ENCODE data around the gene OCIAD2.
"Not testable (repeated sequence)": the region's sequence is repeated elsewhere in the genome, so short reads cannot be mapped to it uniquely, and the experiment has no call there.

The OCIAD2 gene, protein sequence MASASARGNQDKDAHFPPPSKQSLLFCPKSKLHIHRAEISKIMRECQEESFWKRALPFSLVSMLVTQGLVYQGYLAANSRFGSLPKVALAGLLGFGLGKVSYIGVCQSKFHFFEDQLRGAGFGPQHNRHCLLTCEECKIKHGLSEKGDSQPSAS

DNA sequence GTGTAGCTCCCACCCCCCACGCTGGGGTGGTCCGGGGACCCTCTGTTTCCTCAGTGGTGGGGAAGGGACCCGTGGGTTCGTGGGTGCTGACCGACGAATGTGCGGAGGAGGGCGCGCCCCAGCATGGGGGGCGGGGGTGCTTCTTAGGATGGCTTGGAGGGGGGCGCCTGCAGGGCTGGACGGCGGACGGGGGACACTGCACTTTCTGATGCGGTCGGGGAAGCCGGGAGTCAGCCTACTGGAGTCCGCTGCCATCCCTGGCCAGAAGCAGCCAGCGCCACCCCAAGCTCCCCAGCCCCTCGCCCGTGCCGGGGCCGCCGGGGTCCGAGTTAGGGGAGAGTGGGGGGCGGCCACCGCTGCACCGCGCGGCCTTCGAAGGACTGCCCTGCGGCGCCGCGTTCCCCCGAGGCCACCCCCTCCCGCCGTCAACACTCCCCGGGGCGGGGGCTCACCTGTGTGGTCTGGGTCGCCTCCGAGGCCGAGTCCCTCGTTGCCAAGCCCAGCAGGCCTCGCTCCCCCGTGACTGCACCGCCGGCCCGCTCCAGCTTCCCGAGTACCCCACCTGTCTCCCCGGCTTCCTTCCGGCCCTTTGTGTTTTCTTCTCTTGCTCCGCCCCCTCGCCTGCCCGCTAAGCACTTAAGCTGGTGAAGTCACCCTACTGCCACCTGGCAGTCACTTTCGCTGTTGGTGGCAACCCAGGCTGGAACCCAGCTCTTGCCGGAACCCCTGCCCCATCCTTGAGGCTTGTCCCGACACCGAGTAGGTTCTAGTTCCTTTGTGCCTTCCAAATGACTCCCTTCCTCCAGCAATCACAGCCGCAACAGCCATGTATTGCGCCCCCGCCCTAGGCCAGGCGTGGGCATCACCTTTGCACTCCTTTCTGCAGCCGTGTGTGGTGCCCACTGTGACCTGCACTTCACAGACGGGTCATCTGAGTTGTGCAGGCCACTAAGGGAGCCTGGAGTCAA, at the start of gene OCIAD2:
Gene OCIAD2, minus strand, starts transcription at position 569 of the 968 bp plus-strand sequence. CDS start 2,225 bp downstream, outside the sequence.
- DNase-seq, result peak; percentile 89 to 95 (median 91)

DNA sequence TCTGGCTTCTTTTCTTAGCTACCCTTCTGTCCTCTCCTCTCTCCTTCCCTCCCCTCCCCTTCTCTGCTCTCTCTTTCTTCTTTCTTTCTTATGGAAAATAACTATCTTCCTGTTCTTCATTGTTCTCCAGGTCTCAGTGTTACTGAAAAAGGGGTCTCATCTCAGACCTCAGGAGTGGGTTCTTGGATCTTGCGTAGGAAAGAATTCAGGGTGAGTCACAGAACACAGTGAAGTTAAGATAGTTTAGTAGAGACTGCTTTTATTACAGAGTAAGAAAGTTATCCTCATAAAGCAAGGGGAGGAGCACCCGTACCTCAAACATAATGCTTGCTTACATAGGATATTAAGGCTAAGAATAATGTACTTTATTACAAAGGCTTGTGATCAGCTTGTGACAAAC, 47.7 kb upstream of the OCIAD2 start:
- no peak for DNase-seq

DNA sequence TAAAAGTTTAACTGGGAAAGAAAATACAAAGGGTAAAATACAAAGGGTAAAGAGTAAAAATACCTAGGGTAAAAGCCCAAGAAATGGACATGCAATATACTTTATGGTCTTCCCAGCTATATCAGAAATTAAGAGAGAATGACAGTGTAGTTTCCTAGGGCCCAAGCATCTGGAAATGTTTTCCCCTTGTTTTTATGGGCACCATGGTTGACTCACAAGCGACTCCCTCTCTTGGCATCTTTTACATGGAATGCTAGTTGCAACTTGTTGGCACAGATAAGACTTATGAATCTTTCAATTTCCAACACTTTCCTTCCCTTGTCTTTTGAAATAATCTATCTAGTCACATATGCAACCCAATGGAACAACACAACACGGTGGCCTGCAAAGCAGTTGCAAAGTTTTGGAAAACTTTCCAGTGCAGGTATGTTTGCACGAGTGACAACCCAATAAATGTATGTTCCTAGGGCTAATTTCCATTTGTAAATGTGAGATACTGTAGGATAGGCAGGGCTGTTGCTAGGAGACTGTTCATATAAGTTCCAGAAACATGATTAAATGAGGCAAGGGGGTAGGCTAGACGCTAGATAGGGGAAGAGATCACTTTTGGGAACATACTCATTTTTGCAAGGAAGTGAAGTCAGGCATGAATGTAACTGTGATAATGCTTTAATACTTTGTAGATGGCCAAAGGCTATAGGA, 43.1 kb upstream of the OCIAD2 start:
- DNase-seq, result no peak

DNA sequence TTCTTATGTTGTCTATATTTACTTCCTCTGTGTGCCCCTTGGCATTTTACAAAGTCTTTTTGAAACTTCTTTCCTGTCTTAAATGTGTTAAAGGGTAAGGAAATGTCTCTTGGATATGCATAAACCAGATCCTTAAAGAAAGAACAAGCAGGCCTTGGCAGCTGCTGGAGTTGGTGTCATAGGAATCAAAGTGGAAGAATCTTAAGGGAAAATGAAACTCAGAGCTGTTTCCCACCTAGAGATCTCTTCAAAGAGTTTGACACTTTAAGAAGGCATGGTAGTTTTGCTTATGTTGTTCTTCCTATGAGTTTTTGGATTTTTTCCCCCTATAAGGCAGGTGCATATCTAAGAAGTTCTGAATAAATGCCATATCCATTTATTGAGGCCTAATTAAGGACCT, 42.5 kb upstream of the OCIAD2 start:
- no peak for DNase-seq

DNA sequence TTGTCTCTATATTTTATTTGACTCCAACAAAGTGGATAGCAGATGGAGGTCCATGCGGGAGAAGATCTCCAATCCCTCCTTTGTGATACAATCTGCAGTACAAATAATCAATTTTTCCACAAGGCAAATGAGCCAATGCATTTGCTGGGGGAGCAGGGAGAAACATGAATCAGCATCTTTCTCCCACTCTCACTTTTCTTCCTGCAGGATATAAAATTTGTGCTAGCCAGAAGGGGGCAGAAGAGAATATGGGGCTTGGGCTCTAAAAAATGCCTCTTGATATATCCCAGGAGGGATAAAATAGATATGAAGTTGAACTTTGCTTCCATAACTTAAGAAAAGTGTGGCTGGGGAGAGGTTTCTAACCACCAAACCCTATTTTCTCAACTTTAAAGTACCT, 41.2 kb upstream of the OCIAD2 start:
- no peak for DNase-seq

DNA sequence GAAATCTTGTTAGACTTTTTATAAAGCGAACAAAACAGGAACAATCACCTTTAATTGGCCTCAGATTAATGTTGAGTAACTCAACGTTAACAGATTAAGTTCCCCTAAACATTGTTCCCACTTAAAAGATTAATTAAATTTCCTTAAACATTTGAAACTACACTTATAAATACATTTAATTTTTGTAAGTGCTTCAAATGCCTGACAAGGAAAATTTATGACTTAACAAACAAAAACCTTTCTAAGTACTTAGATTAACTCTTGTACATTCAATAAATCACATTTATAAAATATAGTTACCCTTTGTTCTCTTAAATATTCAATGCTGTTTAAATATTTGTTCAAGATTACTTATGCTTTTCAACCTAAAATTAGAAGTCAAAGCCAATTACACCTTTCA, 39.4 kb upstream of the OCIAD2 start:
- peak; percentile 35 to 83 (median 35) for DNase-seq

DNA sequence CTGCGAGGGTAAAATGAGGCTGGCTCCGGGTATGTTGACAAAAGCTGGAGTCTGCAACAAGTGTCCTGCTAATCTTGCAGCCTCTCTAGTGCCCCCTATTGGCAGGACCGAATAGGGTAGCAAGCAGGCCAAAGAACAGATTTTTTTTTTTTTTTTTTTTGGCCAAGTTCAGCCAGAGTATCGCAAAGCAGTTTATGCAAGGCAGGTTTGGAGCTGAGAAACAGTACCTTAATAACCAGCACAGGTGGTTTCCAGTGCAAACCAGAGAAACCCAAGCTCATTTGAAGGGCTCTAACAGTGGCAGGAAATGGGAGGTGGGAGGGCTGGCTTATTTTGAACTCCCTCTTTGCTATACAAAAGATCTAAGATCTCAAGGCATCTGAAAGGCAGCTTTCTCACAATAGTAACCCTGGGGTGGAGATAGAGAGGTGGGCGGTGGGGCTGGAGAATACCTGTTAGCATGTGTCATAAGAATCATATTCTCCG, 38.2 kb upstream of the OCIAD2 start:
- peak in 1 of 3 experiments; percentile 25 for DNase-seq

DNA sequence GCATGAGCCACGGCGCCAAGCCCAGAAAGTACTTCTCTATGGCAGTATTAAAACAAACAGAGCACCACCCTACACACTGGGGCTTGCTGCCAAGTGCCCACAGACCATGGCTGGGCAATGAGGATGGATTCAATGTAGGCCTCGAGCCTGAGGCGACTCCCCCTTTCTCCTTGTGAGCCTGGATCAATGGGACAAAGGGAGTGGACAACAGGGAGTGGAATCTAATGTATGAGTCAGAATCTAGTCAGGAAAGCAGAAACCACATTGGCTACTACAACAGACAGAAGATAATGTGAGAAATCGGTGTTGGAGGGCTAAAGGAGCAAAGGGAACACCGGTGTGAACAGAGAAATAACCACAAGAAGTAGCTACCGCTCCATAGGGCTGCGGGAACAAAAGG, 37.7 kb upstream of the OCIAD2 start:
- peak in 1 of 3 experiments; percentile 25 for DNase-seq

DNA sequence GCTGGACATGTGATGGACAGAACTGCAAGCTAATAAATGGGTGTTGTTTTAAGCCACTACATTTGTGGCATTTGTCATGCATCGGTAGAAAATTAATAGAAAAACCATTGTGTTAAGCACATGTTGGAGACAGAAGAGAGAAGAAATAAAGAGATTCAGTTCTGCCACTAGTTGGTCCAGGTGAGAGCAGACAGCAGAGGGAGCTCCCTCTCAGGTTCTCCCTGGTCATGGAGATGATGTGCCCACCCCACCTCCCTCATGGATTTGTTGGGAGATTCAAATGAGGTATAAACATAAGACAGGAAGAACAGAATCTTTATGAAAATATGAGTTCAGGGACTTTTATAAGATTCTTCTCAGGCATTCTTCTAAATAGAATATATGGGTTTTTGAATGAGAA, 36.8 kb upstream of the OCIAD2 start:
- DNase-seq, result peak in 1 of 3 experiments; percentile 35

DNA sequence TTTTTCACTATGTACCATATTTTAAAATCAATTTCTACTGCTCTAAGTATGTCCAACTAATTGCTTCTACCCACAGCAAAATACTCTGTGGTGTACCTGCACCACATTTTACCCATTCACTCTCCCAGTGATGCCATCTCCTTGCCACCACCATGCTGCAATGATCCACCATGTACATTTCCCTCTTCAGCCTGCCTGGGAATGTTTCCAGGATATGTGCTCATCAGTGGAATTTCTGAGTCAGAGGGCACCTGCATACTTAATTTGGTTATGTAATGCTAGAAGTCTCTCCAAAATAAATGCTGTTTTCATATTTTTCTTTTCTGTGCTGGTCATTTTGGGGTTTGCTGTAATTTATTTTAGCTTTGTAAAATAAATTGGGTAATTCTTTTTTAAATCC, 33.2 kb upstream of the OCIAD2 start:
- no peak for DNase-seq

DNA sequence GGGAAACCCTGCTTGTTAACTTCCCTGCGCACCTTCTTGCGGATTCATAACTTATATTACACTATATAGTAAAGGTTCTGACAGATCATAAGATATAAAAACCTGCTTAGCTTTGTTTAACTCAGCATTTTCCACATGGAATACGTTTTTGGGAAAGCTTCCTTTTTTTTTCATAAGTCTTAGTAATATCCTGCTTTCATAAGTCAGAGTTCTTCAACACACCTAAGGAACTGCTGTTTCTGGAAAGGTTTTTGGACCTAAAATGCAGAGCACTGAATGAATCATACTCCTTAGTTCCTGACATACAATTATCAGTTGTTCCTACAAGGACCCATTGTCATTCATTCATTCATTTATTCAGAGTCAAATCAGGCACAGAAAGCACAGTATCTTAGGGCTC, 32.3 kb upstream of the OCIAD2 start:
- no peak for DNase-seq

DNA sequence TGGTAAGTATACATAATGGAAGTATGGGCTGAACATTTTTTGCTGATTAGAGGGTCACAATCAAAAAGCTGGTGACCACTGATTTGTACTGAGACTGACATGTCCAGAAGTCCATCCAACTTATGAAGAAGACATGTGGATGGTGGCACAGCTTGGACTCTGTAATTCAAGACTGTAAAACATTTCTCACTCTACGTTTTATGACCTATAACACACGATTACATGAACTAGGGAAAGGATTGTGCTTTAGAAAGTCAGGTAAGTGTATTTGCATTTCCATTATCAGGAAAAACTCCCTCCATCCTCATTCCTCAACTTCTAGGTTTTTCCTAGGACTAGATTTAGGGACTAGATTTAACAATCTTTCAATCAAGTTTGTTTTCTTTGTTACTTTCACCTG, 30.5 kb upstream of the OCIAD2 start:
- no peak for DNase-seq

DNA sequence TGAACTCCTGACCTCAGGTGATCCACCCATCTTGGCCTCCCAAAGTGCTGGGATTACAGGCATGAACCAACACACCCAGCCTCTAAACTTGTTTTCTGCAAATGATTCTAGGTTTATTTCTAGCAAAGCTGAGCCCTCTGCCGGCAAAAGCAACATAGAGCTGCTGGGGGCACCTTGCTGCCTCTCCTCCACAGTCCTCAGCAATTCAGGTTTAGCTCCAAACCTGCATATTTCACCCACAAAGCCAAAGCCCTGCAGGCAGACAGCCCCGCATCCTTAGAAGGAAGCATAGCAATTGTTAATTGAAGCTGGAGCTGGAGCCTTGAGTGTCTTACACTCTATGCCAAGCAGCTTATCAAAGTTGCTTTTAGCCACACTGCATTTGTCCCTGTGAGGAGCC, 24.9 kb upstream of the OCIAD2 start:
- no peak for DNase-seq

DNA sequence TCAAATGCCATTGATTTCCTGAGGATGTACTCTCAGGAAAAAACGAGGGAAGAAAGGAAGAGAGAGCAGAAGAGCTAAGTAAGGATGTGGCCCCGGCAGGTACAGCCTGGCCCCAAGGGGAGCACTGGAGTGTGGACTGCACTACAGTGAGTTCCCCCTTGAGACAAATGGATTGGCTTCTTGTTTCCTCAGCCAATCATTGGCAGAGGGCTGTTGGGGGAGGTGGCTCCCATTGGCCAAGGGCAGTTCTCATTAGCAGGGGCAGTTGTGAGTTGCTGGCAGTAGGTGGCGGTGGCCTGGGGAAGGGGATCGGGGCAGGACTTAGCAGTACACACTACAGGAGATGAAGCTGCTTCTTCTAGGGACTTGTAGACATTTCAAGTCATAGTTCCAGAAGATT, 24.1 kb upstream of the OCIAD2 start:
- DNase-seq, result no peak

DNA sequence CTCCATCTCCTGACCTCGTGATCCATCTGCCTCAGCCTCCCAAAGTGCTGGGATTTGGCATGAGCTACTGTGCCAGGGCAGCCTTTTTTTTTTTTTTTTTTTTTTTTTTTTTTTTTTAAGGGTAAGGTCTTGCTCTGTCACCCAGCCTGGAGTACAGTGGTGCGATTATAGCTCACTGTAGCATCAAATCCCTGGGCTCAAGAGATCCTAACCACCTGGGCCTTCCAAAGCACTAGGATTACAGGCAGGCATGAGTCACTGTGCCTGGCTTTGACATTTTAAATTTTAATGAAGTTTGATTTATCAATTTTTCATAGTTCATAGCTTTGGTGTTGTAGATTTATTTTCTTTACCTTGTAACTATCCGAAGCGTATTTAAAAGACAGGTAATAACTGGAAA, 17.8 kb upstream of the OCIAD2 start:
- no peak for DNase-seq

DNA sequence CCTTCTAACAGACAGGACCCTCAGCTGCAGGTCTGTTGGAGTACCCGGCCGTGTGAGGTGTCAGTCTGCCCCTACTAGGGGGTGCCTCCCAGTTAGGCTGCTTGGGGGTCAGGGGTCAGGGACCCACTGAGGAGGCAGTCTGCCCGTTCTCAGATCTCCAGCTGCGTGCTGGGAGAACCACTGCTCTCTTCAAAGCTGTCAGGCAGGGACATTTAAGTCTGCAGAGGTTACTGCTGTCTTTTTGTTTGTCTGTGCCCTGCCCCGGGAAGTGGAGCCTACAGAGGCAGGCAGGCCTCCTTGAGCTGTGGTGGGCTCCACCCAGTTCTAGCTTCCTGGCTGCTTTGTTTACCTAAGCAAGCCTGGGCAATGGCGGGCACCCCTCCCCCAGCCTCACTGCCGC, 16.5 kb upstream of the OCIAD2 start:
- DNase-seq, result not testable (repeated sequence)

DNA sequence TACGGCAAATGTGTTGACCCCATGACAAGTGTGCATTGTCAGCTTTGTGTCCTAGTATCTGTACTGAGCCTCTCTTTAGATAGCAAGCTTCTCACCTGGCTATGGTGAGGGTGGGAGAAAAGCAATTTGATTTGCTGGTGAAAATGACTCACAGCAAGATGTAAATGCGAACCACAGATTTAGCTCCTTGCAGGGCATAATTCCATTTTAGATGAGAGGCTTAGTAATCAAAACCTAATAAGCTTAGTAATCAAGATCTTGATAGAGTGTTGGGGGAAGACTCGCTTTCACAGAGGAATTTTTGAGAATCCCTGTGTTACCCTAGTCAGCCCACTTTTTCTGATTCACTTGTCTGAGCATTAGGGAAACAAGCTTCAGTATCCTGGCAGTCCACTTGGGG, 7.7 kb upstream of the OCIAD2 start:
- no peak for DNase-seq

DNA sequence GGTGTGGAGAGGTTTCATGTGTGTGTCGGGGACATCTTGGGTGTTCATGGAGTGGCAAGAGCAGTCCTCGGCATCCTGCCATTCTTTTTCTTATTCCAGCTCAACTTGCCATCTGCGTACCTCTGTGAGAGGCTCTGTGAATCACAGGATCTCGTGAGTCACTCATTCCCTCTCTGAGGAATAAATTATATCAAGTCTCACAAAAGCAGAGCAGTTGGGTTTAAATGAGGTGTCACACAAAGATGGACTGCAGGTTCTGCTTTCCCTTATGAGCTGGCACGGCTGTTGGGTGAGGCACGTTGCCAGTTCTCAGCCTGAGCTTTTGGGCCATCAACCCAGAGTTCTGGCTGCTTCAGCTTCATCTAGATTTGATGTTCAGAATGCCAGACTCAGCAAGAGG, 6.8 kb upstream of the OCIAD2 start:
- DNase-seq, result no peak

DNA sequence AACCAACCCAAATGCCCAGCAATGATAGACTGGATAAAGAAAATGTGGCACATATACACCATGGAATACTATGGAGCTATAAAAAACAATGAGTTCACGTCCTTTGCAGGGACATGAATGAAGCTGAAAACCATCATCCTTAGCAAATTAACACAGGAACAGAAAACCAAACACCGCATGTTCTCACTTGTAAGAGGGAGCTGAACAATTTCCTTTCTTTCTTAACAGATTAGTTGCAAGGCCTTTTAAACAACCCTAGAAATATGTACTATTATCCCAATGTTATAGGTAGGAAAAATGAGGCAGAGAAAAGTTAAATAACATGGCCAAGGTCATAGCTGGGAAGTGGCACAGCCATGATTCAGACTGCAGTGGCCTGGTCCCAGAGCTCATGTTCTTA, 5.8 kb upstream of the OCIAD2 start:
- DNase-seq, result no peak

DNA sequence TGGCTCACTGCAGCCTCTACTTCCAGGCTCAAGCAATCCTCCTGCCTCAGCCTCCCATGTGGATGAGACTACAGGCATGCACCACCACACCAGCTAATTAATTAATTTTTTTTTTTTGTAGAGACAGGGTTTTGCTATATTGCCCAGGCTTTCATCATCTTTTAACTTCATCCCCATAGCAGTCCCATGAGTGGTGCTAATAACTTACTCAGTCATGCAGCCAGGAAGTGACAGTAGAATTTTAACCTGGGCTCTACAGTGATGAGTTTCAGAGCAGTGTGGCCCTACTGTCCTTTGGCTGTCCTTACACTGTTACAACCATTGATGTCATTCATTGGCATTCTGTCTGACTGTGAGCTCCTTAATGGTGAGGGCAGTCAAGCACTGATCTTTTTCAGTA, 3.9 kb upstream of the OCIAD2 start:
- DNase-seq, result no peak

DNA sequence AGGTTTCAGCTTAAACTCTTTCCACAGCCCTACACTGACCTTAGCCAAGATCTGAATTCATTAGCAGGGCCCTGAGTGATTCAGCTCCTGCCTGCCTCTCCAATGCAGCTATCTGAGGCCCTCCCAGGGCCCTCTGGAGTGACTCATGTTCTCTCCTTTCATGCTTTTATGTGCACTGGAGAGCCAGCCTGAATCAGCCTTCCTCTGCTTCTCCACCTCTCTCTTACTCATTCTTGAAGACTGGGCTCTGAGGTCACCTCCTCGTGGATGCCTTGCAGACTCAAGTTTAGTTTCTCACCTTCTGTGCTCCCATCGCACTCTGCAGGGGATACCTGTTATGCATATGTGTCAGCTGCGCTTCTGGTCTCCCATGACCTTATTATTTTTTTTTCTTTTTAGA, 3.1 kb upstream of the OCIAD2 start:
- DNase-seq, result no peak

DNA sequence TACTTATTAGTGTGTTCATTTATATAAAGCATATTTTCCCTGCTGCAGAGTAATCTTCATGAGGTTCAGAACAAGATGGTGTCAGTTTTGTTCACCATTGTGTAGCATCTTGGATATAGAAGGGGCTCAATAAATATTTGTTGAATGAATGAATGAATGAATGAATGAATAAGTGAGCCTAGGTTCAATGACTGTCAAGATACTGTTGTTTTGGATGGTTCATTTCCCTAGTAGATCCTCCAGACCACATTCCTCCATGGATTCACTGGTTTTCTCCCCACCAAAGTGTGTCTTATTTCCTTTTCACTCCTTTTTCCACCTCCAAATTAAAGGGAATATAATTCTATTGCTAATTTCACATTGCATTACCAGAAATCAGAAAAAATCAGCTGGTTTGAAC, 2.1 kb upstream of the OCIAD2 start:
- no peak for DNase-seq

DNA sequence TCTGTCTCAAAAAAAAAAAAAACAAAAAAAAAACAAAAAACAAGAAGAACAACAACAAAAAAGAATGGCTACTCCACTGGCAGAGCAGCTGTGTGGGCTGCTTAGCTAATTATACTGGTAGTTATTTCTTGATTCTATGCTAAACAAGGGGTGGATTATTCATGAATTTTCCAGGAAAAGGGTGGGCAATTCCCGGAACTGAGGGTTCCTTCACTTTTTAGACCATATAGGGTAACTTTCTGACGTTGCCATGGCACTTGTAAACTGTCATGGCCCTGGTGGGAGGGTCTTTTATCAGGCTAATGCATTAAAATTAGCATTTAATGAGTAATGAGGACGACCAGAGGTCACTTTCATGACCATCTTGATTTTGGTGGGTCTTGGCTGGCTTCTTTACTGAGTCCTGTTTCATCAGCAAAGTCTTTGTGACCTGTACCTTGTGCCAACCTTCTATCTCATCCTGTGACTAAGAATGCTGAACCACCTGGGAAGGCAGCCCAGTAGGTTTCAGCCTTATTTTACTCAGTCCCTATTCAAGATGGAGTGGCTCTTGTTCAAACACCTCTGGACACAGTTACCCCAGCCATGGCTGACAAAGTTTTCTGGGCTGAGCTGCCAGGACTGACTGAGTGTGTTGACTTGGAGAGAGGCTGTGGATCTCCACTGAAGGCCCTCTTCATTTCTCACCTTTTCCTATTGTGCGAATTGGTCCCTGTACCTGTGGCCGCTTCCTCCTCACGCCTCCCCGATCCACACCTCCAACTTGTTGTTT, 1.3 kb upstream of the OCIAD2 start:
- no peak for DNase-seq

Measured in NCI-H1417 (cell line).